Stimulated activated naive CD4-positive, alpha-beta T cell treated with Interleukin-2 at 50 U/mL for 16 hours (primary cell): Measurements from ENCODE around the gene FRY.

Experiments used
- DNase-seq: peaks from one replicate; lab custom pipeline; 2025; lab: John Stamatoyannopoulos, UW

FRY gene

GRCh38 chr13:32262165-32262564, 230.6 kb downstream of the FRY start:
- DNase-seq: no peak

- DNase-seq: no peak
These were observed 231.0 kb downstream of the FRY start for GRCh38 chr13:32262619-32263018.

DNA sequence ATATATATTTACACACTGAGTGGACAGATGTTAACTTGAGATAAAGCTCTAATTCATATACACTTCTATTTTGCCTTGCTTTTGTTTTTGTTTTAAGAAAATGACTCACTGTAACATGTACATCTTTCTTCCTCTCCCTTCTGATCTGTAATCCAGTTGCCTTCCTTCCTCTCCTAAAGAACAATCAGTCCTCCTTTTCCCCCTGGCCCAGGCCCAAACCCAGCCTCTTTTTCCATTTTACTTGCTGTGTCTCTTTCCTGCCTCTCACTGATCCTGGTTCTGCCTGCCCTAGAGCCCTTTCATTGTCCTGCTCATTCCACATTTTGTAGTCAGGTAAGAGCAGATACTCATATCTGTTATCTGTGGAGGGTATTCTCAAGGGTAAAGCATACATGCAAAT, 232.8 kb downstream of the FRY start:
- no peak for DNase-seq

DNA sequence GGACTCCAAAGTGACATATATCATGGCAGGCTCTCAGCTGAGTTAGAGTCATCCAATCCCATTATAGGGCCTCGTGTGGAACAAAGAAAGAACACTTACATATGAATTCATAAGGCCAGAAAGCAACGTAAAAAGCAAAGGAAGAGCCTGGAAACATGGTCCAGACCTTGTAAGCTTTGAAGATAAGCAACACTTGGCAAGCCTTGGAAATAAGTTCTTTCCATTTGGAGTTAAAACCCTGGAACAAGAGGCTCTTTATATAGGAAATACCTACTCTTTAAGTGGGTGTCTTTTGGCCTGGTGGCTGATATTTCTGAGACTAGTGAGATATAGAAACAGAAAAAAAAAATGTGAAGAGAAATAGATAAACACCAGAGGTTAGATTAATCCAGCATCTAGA, 234.2 kb downstream of the FRY start:
- no peak for DNase-seq

- no peak for DNase-seq
These were observed 234.6 kb downstream of the FRY start for GRCh38 chr13:32266130-32266529.

GRCh38 chr13:32267836-32268439, 236.4 kb downstream of the FRY start:
- no peak for DNase-seq

- DNase-seq: no peak
These were observed 240.6 kb downstream of the FRY start for GRCh38 chr13:32272021-32272683.

DNA sequence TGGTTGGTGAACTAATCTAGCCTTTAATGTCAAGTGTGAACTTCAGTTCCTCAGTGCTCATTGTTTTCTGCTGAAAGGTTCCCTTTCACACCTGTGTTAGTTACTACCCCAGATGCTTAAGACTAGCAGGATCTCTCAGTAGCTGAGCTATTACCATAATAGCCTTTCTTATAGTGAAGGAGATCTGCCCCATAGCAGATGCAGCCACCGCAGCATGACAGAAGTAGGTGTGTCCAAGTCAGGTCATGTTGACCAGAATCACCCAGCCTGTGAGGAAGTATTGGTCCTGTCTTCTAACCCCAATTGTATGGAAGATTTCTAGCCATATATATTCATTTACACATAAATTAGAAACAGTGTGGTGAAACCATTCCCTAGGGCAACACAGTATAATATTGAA, 246.3 kb downstream of the FRY start:
- DNase-seq: no peak

- DNase-seq: no peak
These were observed 246.9 kb downstream of the FRY start for GRCh38 chr13:32278426-32278825.

GRCh38 chr13:32281096-32281495, 249.5 kb downstream of the FRY start:
- DNase-seq: no peak

GRCh38 chr13:32282096-32282711, 250.6 kb downstream of the FRY start:
- no peak for DNase-seq

- no peak for DNase-seq
These were observed 253.5 kb downstream of the FRY start for GRCh38 chr13:32284927-32285632.

GRCh38 chr13:32285633-32285965, 254.0 kb downstream of the FRY start:
- no peak for DNase-seq

DNA sequence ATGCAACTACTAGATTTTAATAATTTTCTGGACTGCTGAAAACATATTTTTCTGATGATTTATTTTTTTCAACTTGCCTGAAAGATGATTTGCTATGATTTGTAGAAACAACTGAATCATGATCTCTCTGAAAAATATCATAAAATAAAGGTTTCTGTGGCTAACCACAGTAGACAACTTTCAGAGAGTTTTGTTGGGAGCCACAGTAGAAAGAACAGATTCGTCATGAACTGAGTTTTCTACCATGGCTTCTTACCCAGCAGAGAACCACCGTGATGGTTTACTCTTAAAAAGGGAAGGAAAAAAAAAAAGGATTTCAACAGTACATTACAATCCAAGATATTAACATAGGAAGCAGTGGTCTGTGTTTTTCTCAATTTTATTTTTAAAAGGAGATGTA, 265.6 kb downstream of the FRY start:
- DNase-seq: no peak

GRCh38 chr13:32298695-32299094, 267.1 kb downstream of the FRY start:
- DNase-seq: no peak

GRCh38 chr13:32299893-32300292, 268.3 kb downstream of the FRY start:
- no peak for DNase-seq

DNA sequence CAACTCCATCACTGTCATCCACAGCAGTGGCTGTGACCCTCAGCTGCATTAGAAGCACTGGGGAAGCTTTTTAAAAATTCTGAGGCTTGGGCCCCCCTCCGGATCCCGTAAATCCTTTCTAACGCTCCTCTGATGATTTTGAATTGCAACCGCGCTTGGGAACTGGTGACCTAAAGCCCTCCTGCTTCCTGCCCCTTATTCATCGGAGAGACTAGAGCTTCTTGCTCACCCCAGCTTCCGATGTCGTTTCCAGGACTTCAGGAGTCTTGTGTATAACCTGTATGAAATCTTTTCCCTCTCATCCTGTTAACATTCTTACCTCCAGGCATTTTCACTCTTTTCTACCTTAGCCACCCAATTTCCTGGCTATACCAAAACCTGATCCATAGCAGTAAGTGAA, 268.8 kb downstream of the FRY start:
- no peak for DNase-seq

GRCh38 chr13:32300920-32301319, 269.3 kb downstream of the FRY start:
- DNase-seq: no peak

GRCh38 chr13:32302461-32302860, 270.9 kb downstream of the FRY start:
- DNase-seq: no peak

DNA sequence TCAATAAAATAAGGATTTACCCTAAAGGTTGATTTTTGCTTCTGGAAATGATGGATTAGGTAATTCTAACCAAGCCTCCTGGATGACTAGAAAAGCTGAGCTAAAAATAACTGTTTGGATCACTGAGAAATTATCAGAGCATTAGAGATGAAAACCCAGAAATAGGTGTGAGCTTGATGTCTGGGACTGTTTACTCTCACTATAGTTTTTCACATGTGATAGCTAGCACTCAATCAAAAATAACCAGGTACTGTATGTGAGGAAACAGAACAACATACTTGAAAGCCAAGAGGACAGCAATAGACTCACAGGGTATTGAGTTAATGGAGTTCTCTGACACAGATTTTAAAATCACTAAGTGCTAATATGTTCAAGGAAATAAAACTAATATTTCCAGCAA, 274.1 kb downstream of the FRY start:
- DNase-seq: no peak

- DNase-seq: no peak
These were observed 277.9 kb downstream of the FRY start for GRCh38 chr13:32309312-32310133.

- DNase-seq: no peak
These were observed 278.6 kb downstream of the FRY start for GRCh38 chr13:32310134-32310706.
